Esophagus (tissue), 2 donors: Measurements from ENCODE around the gene MYL12A. TPM values are rescaled to one million over a fixed set of nuclear protein-coding genes. Genes with fewer than 3 reads are reported as not detected.
A peak's percentile ranks its signal among the peaks of the same experiment; 100 is the strongest.

Experiments used
- H3K27ac ChIP-seq, 2 donors: one replicate each; pipeline ENCODE4 v1.5.1; 2013; ENCODE audit warnings: low read depth in 2 of 2, mild to moderate bottlenecking in 2 of 2, inconsistent platforms in 1 of 2, low read length in 1 of 2, moderate library complexity in 1 of 2
- H3K27me3 ChIP-seq, 2 donors: one replicate each; pipeline ENCODE4 v1.6.1; 2013; ENCODE audit warnings: low read length in 2 of 2, control low read depth in 1 of 2, mild to moderate bottlenecking in 1 of 2; ENCODE audit not compliant: insufficient read depth in 2 of 2, control insufficient read depth in 1 of 2
- H3K36me3 ChIP-seq, 2 donors: one replicate each; pipeline ENCODE4 v1.6.1; 2013; ENCODE audit warnings: low read length in 1 of 2; ENCODE audit not compliant: control insufficient read depth in 2 of 2, insufficient read depth in 2 of 2
- H3K4me1 ChIP-seq, 2 donors: one replicate each; pipeline ENCODE4 v1.6.1; 2013; ENCODE audit warnings: low read length in 1 of 2; ENCODE audit not compliant: control insufficient read depth in 2 of 2, insufficient read depth in 2 of 2
- H3K4me3 ChIP-seq, 2 donors: one replicate each; pipeline ENCODE4 v1.5.1; 2013; ENCODE audit warnings: low read length in 2 of 2, mild to moderate bottlenecking in 2 of 2, low read depth in 1 of 2, moderate library complexity in 1 of 2
- H3K9me3 ChIP-seq, 2 donors: one replicate each; pipeline ENCODE4 v1.6.1; 2013; ENCODE audit warnings: mild to moderate bottlenecking in 2 of 2, low read depth in 1 of 2, low read length in 1 of 2, moderate library complexity in 1 of 2; ENCODE audit not compliant: control insufficient read depth in 2 of 2, insufficient read depth in 1 of 2
- WGBS, 2 donors: extraction: QIAGEN DNeasy Blood & Tissue Kit; methylation state at CpG; one replicate each; pipeline ENCODE4 v1.1.7; 2013; 5-methylcytosine and 5-hydroxymethylcytosine counted together
- polyA plus RNA-seq, 2 donors: library from polyadenylated mRNA; stranded (reverse); fragments of 200-250 nt; gene quantifications; one replicate each; pipeline ENCODE4 v1.2.3, GENCODE V29; 2013
- donor health status: healthy with polysubstance abuse.
- donor health status: Bipolar disorder and iron deficiency.

MYL12A gene
- polyA plus RNA-seq, 2 donors: 342 to 364 TPM

DNA sequence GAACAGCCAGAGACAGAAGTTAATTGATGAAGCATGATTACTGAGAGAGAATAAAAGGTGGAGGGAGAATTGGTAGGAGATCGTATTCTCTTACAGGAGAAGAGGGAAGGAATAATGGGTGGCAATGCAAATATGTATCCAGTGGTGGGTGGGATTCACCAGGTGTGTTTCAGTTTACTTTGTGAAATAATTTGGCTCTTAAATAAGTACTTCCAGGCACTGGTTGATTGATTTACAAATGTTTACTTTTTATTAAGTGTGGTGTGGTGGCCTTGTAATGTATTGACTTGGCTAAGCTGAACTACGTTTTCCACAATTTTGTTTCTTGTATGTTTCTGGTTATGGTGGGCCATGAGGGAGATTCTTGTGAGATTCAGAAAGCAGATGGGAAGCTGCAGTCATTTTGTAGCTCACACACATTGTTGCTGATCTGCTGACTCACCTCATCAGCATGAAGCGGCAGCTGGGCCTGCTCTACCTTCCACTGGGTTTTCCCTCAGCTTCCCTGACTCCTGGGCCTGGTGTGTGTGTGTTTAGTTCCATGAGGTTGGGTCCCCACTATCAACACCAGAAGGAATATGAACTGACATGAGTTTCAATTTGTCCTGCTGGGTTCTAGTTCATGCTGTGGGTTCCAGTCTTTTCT, 47.0 kb downstream of the MYL12A start:
- Histone ChIP-seq H3K36me3 (no peaks in the 10 kb centered on the region), H3K27ac (no peak overlapping the region), H3K27me3 (no peaks in the 10 kb centered on the region), H3K4me1 (peaks cover 0 to 4% of the 10 kb centered on the region in 2 donors), H3K4me3 (no peak overlapping the region), H3K9me3 (no peaks in the 10 kb centered on the region)
- WGBS, 2 donors: 73 to 87% methylated on average over 3 of the region's 3 CpGs

DNA sequence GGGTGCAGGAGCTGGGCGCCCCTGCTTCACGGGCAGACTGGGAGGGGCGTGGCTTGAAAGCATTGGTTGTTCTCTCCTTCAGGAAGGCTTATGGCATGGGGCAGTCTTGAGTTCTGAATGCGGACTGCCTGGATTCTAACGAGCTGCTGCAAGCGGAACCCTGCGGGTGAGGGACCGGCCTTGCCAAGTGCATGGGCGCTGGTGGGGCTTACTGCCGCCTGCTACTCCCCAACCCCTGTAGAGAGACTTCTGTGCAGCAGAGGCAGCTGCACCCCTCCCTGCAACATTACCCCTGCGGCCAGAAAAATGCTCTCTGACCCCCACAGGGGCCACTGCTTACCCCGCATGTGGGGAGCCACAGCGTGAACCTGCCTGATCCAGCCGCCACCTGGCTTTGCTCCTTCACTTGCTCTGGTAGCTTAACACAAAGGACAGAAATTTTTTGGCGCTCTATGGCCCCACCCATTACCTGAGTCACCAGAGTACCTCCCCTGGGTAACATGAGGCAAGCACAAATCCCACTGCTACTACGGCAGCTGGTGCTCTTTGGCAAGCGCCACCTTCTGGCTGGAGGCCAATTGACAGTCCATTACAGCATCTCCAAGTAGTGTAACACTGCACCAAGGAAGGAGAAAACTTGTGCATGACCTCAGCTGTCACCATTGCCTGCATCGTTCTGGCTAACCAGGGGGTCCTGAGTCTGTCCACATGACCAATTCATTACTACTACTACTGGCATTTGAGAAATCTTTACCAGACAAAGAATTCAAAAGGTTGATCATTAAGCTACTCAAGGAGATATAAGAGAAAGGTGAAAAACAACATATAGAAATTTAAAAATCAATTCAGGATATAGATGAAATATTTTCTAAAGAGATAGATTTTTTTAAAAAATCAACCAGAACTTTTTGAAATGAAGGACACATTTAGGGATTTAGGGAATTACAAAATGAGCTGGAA, 49.7 kb downstream of the MYL12A start:
- Histone ChIP-seq H3K36me3 (no peaks in the 10 kb centered on the region), H3K27me3 (no peaks in the 10 kb centered on the region), H3K27ac (peak overlapping the region; percentile 81 to 82), H3K9me3 (no peaks in the 10 kb centered on the region), H3K4me1 (peaks cover 0 to 4% of the 10 kb centered on the region in 2 donors), H3K4me3 (peak overlapping the region; percentile 63 to 71)
- 8 to 10% methylated on average over 18 of the region's 18 CpGs for WGBS, 2 donors

DNA sequence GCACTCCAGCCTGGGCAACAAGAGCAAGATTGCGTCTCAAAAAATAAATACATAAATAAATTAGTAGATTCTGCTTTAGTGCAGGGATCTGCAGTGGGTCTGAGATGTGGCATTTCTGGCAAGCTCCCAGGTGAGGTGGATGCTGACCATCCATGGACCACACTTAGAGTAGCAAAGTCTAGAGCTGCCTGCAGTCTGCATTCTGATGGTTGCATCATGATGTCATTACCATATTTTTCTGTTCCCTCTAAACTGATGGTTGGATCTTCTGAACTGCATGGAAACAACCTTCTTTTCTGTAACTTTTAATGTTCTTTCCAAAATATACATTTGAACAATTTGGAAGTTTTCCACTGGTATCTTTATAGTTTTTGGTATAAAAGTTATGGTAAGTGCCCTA, 57.2 kb downstream of the MYL12A start:
- H3K27me3 ChIP-seq: no peaks in the 10 kb centered on the region
- no peaks in the 10 kb centered on the region for H3K9me3 ChIP-seq
- peak overlapping the region in 1 of 2 donors; percentile 13 for H3K27ac ChIP-seq
- H3K4me1 ChIP-seq: no peaks in the 10 kb centered on the region
- H3K4me3 ChIP-seq: no peak overlapping the region
- no peaks in the 10 kb centered on the region for H3K36me3 ChIP-seq
- 96 to 100% methylated on average over 1 of the region's 1 CpG for WGBS, 2 donors

DNA sequence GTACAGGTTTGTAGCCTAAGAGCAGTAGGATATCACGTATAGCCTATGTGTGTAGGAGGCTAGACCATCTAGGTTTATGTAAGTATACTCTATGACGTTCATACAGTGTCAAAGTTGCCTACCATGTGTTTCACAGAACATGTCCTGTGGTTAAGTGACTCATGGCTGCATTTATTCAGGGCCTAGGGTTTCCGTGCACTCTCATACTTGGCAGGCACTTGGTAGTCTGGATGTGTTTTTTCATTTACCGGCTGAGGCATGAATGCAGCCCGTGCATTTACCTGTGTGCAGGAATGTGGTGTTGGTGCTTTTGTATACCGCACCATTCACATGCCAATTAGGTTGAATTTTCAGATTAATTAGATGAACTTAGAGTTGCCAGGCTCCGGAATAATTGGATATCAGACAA, 57.8 kb downstream of the MYL12A start:
- 47 to 59% methylated on average over 7 of the region's 7 CpGs for WGBS, 2 donors
- H3K27me3 ChIP-seq: no peaks in the 10 kb centered on the region
- no peaks in the 10 kb centered on the region for H3K4me1 ChIP-seq
- peak overlapping the region in 1 of 2 donors; percentile 60 for H3K27ac ChIP-seq
- no peaks in the 10 kb centered on the region for H3K36me3 ChIP-seq
- H3K4me3 ChIP-seq: no peak overlapping the region
- H3K9me3 ChIP-seq: no peaks in the 10 kb centered on the region

Other genes starting within 250 kb of the MYL12A start
- 10 to 100 TPM in 1 of 2 donors, 1 to 10 TPM in 1; 6.2 to 10.9 TPM for gene LPIN2, start 234.7 kb upstream of the MYL12A start, polyA plus RNA-seq
- 1 to 10 TPM; 1.6 to 1.7 TPM for gene MYOM1, start 27.8 kb upstream of the MYL12A start, polyA plus RNA-seq
- 100 to 1,000 TPM; 573 to 578 TPM for gene MYL12B, start 14.3 kb downstream of the MYL12A start, polyA plus RNA-seq
- gene TGIF1, start 202.4 kb downstream of the MYL12A start, polyA plus RNA-seq: 10 to 100 TPM; 25.1 to 29.7 TPM